Measurements from ENCODE around the gene PPIB.
"Not testable (repeated sequence)": the region's sequence is repeated elsewhere in the genome, so short reads cannot be mapped to it uniquely, and the experiment has no call there.

- not testable (repeated sequence) for TF ChIP-seq EZH2 (IDR thresholded peaks at IDR 0.05); POLR2AphosphoS5 (IDR thresholded peaks at IDR 0.05; ENCODE audit: borderline replicate concordance, low read depth, low read length); FOXP2 (optimal IDR thresholded peaks at IDR 0.05; ENCODE audit: control extremely low read depth, extremely low read length, insufficient read depth)
Measured at GRCh38 chr15:64110108-64110701, 52.6 kb downstream of the PPIB start.
